HepG2 (cell line): ENCODE measurements around the gene MAP3K19. TPM values are rescaled to one million over a fixed set of nuclear protein-coding genes. Genes with fewer than 3 reads are reported as not detected.
A peak's percentile ranks its signal among the peaks of the same experiment; 100 is the strongest.
"Not testable (repeated sequence)": the region's sequence is repeated elsewhere in the genome, so short reads cannot be mapped to it uniquely, and the experiment has no call there.

ENCODE experiments used
- ATAC-seq: fragments of 200-7000 bp; cut with Tn5 transposase; 3 replicates; pipeline ENCODE4 v1.9.1; 2020; ENCODE audit warnings: mild to moderate bottlenecking, moderate library complexity
- BruUV-seq: library from RNA; stranded (reverse); fragments of 400-500 nt; replicated peaks from 2 replicates; lab custom pipeline; 2021; lab: Mats Ljungman, UMichigan
- CTCF ChIA-PET: fragments of 300-600 bp; formaldehyde crosslinking; extraction: SDS; loops from one replicate; lab custom pipeline; 2021; ENCODE audit warnings: low total read pairs, inconsistent platforms, low intra/inter-chr PET ratio; lab: Yijun Ruan, JAX
- POLR2A ChIA-PET: fragments of 350-600 bp; sonication (Branson Sonifier 250); formaldehyde crosslinking; loops from one replicate; lab custom pipeline; 2020; ENCODE audit warnings: antibody characterized with exemption, inconsistent platforms; lab: Yijun Ruan, JAX
- DNase-seq: peaks from one replicate; pipeline ENCODE4 v3.0.0-alpha.2; 2015; ENCODE audit warnings: low spot score
- FAIRE-seq: peaks from 3 replicates; lab custom pipeline; 2011; peaks lifted over from hg19 to GRCh38; lab: Jason Lieb, UNC
- H2AFZ ChIP-seq: one replicate; pipeline ENCODE4 v1.6.1; 2011; ENCODE audit warnings: low read length, inconsistent platforms
- H3K27ac ChIP-seq: fragments of 300-600 bp; 3 replicates; pipeline ENCODE4 v1.8.0; 2011; ENCODE audit warnings: mixed run types, mild to moderate bottlenecking, mixed read lengths, low read length, inconsistent platforms; ENCODE audit not compliant: insufficient read depth; ENCODE audit errors: extremely low read length
- H3K27me3 ChIP-seq, 2 experiments: fragments of 200-600 bp in 1 of 2; 2 replicates in 1 of 2; 3 replicates in 1 of 2; pipeline versions ENCODE4 v1.6.0 to v1.8.0; 2011; ENCODE audit warnings: low read length in 2 of 2, mild to moderate bottlenecking in 2 of 2, moderate library complexity in 2 of 2, inconsistent platforms in 1 of 2; ENCODE audit not compliant: insufficient read depth in 2 of 2, control insufficient read depth in 1 of 2
- H3K36me3 ChIP-seq, 2 experiments: fragments of 200-600 bp in 1 of 2; replicated peaks in 1 of 2; 2 replicates in 1 of 2; 3 replicates in 1 of 2; pipeline versions ENCODE4 v1.5.1 to v1.8.0; 2011; ENCODE audit warnings: low read length in 2 of 2, inconsistent platforms in 1 of 2; ENCODE audit not compliant: insufficient read depth in 2 of 2, control insufficient read depth in 1 of 2
- H3K4me1 ChIP-seq: 2 replicates; pipeline ENCODE4 v1.5.1; 2012; ENCODE audit warnings: low read length, inconsistent platforms; ENCODE audit not compliant: insufficient read depth
- H3K4me2 ChIP-seq: 2 replicates; pipeline ENCODE4 v1.6.0; 2011; ENCODE audit warnings: low read depth, low read length, inconsistent platforms
- H3K4me3 ChIP-seq, 3 experiments: fragments of 200-600 bp in 1 of 3; sonication (generic), shearing (Covaris generic) in 1 of 3; replicated peaks in 1 of 3; 2 replicates each; pipeline ENCODE4 v1.5.1; 2011 to 2016; ENCODE audit warnings: low read length in 3 of 3, inconsistent platforms in 2 of 3, low read depth in 2 of 3, mild to moderate bottlenecking in 2 of 3, control low read depth in 1 of 3, mixed read lengths in 1 of 3; ENCODE audit not compliant: insufficient read depth in 1 of 3
- H3K79me2 ChIP-seq: one replicate; pipeline ENCODE4 v1.6.1; 2011; ENCODE audit warnings: low read length, inconsistent platforms; ENCODE audit not compliant: insufficient read depth
- H3K9ac ChIP-seq: 2 replicates; pipeline ENCODE4 v1.6.0; 2011; ENCODE audit warnings: mild to moderate bottlenecking, low read depth, low read length, inconsistent platforms; ENCODE audit not compliant: insufficient read depth
- H3K9me3 ChIP-seq: 2 replicates; pipeline ENCODE4 v1.5.1; 2012; ENCODE audit warnings: mild to moderate bottlenecking, low read length
- H4K20me1 ChIP-seq: 2 replicates; pipeline ENCODE4 v1.6.0; 2011; ENCODE audit warnings: inconsistent platforms, mild to moderate bottlenecking, low read length, moderate library complexity; ENCODE audit not compliant: insufficient read depth
- MAFK ChIP-seq, 2 experiments: IDR thresholded peaks in 1 of 2; conservative IDR thresholded peaks in 1 of 2; 2 replicates each; pipeline ENCODE4 v1.6.1; 2011; ENCODE audit warnings: improper control_type of control experiment in 2 of 2, low read length in 2 of 2
- ZNF136 ChIP-seq: sonication (generic); formaldehyde crosslinking; IDR thresholded peaks from 2 replicates; pipeline ENCODE4 v1.8.1; 2022; ENCODE audit warnings: low read depth, mild to moderate bottlenecking, moderate library complexity, missing genetic modification reagents
- WGBS: methylation state at CpG from one replicate; pipeline ENCODE4 v1.1.6; 2017; ENCODE audit warnings: low lambda C conversion rate; 5-methylcytosine and 5-hydroxymethylcytosine counted together
- in situ Hi-C: cut with HindIII; loops from 2 replicates; pipeline ENCODE4 v1.10.0; 2017; ENCODE audit warnings: low pct_unique_long_range_greater_than_20kb; ENCODE audit not compliant: extremely low pct_ligation_motif_present
- intact Hi-C: fragments of 100-400 bp; cut with micrococcal nuclease; formaldehyde crosslinking; loops from one replicate; pipeline ENCODE4 v1.10.0; 2022; ENCODE audit not compliant: unreplicated experiment
- polyA plus RNA-seq, 8 experiments: library from polyadenylated mRNA; depleted of rRNA in 3 of 8; stranded (reverse) in 7 of 8; unstranded in 1 of 8; fragments of >200 nt; fragmentation: Illumina TruSeq in 4 of 8; extraction: Trizol in 4 of 8; gene quantifications; 2 replicates each; pipeline versions ENCODE4 v1.2.1 to v1.2.3, GENCODE V29; 2011 to 2016; ENCODE audit warnings: low read depth in 4 of 8, missing spikeins in 1 of 8, mixed read lengths in 1 of 8; ENCODE audit not compliant: insufficient read depth in 1 of 8
- total RNA-seq, 5 experiments: library from RNA; depleted of rRNA; stranded (reverse); fragments of >200 nt; fragmentation: Illumina TruSeq; extraction: Trizol; gene quantifications; 2 replicates each; pipeline ENCODE4 v1.2.3, GENCODE V29; 2016; ENCODE audit warnings: low read depth in 1 of 5
- TF ChIP-seq, protein P1 (sequence below): IDR thresholded peaks from 2 replicates; pipeline ENCODE4 v1.6.1; 2016

Gene MAP3K19
- total and polyA plus RNA-seq, 2 of the 13 experiments (the other 11 are each of a cell fraction or from before 2014, with no cell fraction given): not detected

DNA sequence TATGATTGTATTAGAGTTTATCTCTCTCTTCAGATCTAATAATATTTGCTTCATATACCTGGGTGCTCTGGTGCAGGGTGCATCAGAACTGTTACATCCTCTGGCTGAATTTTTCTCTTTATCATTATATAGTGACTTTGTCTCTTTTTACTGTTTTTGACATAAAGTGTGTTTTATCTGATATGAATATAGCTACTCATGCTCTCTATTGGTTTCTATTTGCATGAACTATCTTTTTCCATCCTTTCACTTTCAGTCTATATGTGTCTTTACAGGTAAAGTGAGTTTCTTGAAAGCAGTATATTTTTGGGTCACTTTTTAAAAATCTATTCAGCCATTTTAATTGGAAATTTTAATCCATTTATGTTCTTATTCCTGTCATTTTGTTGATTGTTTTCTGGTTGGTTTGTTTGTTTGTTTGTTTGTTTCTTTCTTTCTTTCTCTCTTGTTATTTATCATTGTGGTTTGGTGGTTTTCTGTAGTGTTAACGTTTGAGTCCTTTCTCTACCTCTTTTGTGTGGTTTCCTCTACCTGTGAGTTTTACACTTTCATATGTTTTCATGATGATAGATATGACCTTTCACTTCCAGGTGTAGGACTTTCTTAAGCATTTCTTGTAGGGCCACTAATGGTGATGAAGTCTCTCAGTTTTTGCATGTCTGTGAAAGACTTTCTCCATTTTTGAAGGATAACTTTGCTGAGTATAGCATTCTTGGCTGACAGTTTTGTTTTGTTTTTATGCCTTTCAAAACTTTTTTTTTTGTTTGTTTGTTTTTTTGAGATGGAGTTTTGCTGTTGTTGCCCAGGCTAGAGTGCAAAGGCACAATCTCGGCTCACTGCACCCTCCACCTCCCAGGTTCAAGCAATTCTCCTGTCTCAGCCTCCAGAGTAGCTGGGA lies 73.8 kb downstream of the MAP3K19 start:
- in situ Hi-C loops: no loop called here
- Histone ChIP-seq H3K79me2 (no peaks in the 10 kb centered on the region), H2AFZ (no peak overlapping the region), H3K4me2 (no peak overlapping the region), H3K36me3 (no peaks in the 10 kb centered on the region), H3K4me3 (no peak overlapping the region), H3K9ac (no peak overlapping the region), H3K4me1 (no peaks in the 10 kb centered on the region), H4K20me1 (no peaks in the 10 kb centered on the region), H3K9me3 (peaks cover 10% of the 10 kb centered on the region; the same call in 1 of the 2 replicates), H3K27me3 (no peaks in the 10 kb centered on the region; a peak in 1 of 5 replicates), H3K27ac (no peak overlapping the region)
- 0% methylated on average over 2 of the region's 2 CpGs for WGBS
- CTCF ChIA-PET: no interaction called here
- POLR2A ChIA-PET: no interaction called here
- TF ChIP-seq MAFK (conservative IDR thresholded peaks at IDR 0.05 in 1 of 2, IDR thresholded peaks at IDR 0.05 in 1 of 2; ENCODE audit: low read length in 2 of 2) (0 out of 4 replicates have a peak, but pooled peaks of 1 of the 2 experiments have one; percentile 28), ZNF136 (CRISPR knock-in tag) (0 out of 2 replicates have a peak, but pooled peaks have one; percentile 63)
- TF ChIP-seq, protein P1, sequence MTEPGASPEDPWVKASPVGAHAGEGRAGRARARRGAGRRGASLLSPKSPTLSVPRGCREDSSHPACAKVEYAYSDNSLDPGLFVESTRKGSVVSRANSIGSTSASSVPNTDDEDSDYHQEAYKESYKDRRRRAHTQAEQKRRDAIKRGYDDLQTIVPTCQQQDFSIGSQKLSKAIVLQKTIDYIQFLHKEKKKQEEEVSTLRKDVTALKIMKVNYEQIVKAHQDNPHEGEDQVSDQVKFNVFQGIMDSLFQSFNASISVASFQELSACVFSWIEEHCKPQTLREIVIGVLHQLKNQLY (CRISPR knock-in tag): no peak
- ATAC-seq (no peak), FAIRE-seq (no peak), DNase-seq (no peak)
- intact Hi-C loops: no loop called here
- no TSS peak for BruUV-seq

DNA sequence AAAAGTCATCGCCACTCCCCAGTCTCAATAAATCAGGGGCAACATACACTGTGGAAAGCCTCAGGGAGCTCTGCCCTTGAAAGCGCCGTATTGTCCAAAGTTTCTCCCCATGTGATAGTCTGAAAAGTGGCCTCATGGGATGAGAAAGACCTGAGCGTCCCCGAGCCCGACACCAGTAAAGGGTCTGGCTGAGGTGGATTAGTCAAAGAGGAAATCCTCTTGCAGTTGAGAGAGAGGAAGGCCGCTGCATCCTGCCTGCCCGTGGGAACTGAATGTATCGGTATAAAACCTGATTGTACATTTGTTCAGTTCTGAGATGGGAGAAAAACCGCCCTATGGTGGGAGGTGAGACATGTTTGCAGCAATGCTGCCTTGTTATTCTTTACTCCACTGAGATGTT lies 80.1 kb downstream of the MAP3K19 start:
- BruUV-seq, POLR2A ChIA-PET, H3K4me3 ChIP-seq, intact Hi-C loops, H3K9ac ChIP-seq, CTCF ChIA-PET, H3K27me3 ChIP-seq, H4K20me1 ChIP-seq, H2AFZ ChIP-seq, DNase-seq, ATAC-seq, H3K4me1 ChIP-seq, FAIRE-seq, H3K79me2 ChIP-seq, H3K27ac ChIP-seq, H3K4me2 ChIP-seq, in situ Hi-C loops, H3K36me3 ChIP-seq, H3K9me3 ChIP-seq: not testable (repeated sequence)
- 80% methylated on average over 10 of the region's 10 CpGs for WGBS
